Activated naive CD4-positive, alpha-beta T cell treated with anti-CD3 and anti-CD28 coated beads for 36 hours (primary cell): Measurements from ENCODE around the gene EAF1. TPM values are rescaled to one million over a fixed set of nuclear protein-coding genes. Genes with fewer than 3 reads are reported as not detected.
A peak's percentile ranks its signal among the peaks of the same experiment; 100 is the strongest.
"Not testable (repeated sequence)": the region's sequence is repeated elsewhere in the genome, so short reads cannot be mapped to it uniquely, and the experiment has no call there.

Experiments used
- CTCF ChIA-PET: fragments of 350-600 bp; sonication (Branson Sonifier 250); formaldehyde crosslinking; loops from one replicate; lab custom pipeline; 2021; ENCODE audit warnings: antibody characterized with exemption; lab: Charles Lee
- DNase-seq: peaks from one replicate; pipeline ENCODE4 v3.0.0-alpha.2; 2020
- H3K27ac Mint-ChIP-seq: one replicate; pipeline ENCODE4 v1.8.0; 2021; ENCODE audit warnings: mild to moderate bottlenecking, mixed read lengths
- H3K27me3 Mint-ChIP-seq: one replicate; pipeline ENCODE4 v1.8.0; 2021; ENCODE audit warnings: low read depth, mixed read lengths
- H3K36me3 Mint-ChIP-seq: one replicate; pipeline ENCODE4 v1.8.0; 2021; ENCODE audit warnings: low read depth, mixed read lengths
- H3K4me1 Mint-ChIP-seq: one replicate; pipeline ENCODE4 v1.8.0; 2021; ENCODE audit warnings: low read depth, mixed read lengths
- H3K4me3 Mint-ChIP-seq: one replicate; pipeline ENCODE4 v1.8.0; 2021; ENCODE audit warnings: mild to moderate bottlenecking, moderate library complexity, mixed read lengths
- H3K9me3 Mint-ChIP-seq: one replicate; pipeline ENCODE4 v1.8.0; 2021; ENCODE audit warnings: mixed read lengths
- intact Hi-C: fragments of 100-400 bp; cut with micrococcal nuclease; formaldehyde crosslinking; loops from one replicate; pipeline ENCODE4 v1.15.1; 2023
- total RNA-seq, 2 experiments: library from RNA; stranded (reverse); gene quantifications; one replicate each; pipeline ENCODE4 v1.2.3, GENCODE V29; 2021

The EAF1 gene
- total RNA-seq, 2 experiments from 2014 or later, result 19.5 to 20.6 TPM

DNA sequence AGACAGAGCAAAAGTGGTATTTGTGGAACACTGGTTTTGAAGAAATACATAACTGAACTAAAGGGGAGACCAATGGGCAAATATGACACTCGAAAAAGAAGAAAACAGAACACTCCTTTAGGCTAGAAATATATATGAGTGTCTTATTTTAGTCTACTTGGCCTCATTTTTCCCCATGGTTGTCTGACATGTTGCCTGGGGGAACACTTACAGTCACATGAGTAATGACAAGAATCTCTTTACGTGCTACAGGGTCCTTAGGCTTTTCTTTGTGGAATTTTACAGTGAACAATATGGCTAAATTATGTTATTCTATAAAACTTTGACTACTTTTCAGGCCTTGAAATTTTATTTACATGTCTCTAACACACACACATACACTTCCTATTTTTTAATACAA is 17.6 kb upstream of the EAF1 start:
- CTCF ChIA-PET, result no interaction called here
- H3K27me3 Mint-ChIP-seq, result no peaks in the 10 kb centered on the region
- no peak for DNase-seq
- no peak overlapping the region for H3K4me3 Mint-ChIP-seq
- peaks cover 10% of the 10 kb centered on the region for H3K36me3 Mint-ChIP-seq
- H3K9me3 Mint-ChIP-seq, result no peaks in the 10 kb centered on the region
- intact Hi-C loops, result no loop called here
- H3K4me1 Mint-ChIP-seq, result no peaks in the 10 kb centered on the region
- no peak overlapping the region for H3K27ac Mint-ChIP-seq

DNA sequence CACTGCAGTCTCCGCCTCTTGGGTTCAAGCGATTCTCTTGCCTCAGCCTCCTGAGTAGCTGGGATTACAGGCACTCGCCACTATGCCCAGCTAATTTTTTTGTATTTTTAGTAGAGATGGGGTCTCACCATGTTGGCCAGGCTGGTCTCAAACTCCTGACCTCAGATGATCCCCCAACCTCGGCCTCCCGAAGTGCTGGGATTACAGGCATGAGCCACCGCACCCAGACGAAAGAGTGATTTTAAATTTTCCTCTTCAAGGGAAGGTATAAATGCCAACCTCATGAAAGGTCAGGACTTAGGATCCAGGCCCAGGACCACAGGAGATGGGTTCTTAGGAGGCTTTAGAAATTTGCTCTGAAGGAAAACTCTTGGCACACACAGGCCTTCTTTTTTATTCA is 16.4 kb upstream of the EAF1 start:
- H3K27ac Mint-ChIP-seq, H3K27me3 Mint-ChIP-seq, intact Hi-C loops, H3K9me3 Mint-ChIP-seq, H3K4me1 Mint-ChIP-seq, H3K4me3 Mint-ChIP-seq, DNase-seq: not testable (repeated sequence)
- CTCF ChIA-PET, result interaction anchor here (0.5 kb wide), 1 partner anchor 62 kb away, joined by 3 read pairs; no protein-coding TSS in a partner anchor
- H3K36me3 Mint-ChIP-seq, result peaks cover 18% of the 10 kb centered on the region

DNA sequence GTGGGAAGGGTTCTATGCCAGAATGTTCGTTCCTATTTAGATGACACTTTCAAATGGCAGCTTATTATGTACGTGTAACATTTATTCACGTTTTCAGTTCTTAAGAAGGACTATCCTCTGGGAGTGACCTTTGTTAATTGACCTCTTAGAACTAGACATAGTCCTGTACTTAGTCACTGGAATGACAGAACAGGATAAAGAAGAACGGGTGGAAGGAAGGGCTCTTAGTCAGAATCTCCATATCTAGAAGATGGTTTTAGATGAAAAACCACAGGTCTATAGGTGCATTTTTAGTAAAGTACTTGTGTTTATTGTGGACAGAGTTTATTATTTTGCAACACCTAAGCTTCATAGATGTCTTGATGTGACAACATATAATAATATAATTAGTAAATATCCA is 6.5 kb upstream of the EAF1 start:
- no peak overlapping the region for H3K27ac Mint-ChIP-seq
- intact Hi-C loops, result no loop called here
- H3K4me1 Mint-ChIP-seq, result peaks cover 20% of the 10 kb centered on the region
- CTCF ChIA-PET, result interaction anchor here (0.6 to 1.2 kb wide), 3 partner anchors 15 to 313 kb away, joined by 3 to 4 read pairs (median 3); no protein-coding TSS in a partner anchor
- peaks cover 15% of the 10 kb centered on the region for H3K36me3 Mint-ChIP-seq
- no peak overlapping the region for H3K4me3 Mint-ChIP-seq
- H3K27me3 Mint-ChIP-seq, result no peaks in the 10 kb centered on the region
- no peaks in the 10 kb centered on the region for H3K9me3 Mint-ChIP-seq
- DNase-seq, result no peak

DNA sequence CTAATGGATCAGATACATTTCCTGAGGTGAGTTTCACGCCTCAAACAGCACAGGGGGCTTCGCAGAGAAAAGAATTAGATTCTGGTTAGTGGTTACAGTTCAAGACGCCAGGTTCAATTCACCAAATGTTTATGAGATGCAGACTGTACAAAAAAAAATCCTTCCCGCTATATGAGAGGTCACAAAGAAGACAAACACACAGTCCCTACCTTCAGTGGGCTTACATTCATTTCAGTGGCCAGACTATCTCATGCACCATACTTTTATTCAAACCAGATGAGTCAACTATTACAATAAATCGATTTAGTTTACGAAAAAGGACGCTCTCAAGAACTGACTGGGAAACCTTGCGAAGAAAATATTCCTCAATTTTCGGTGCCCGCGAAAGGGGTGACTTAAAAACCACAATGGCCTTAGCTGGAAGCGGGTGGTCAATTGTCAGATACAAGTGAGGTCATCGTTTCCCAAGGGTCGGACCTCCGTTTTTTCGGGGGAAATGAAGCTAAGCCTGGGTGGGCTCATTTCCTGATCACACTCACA is 749 bp upstream of the EAF1 start:
- DNase-seq, result no peak
- H3K9me3 Mint-ChIP-seq, result no peaks in the 10 kb centered on the region
- peak overlapping the region; percentile 91 for H3K27ac Mint-ChIP-seq
- intact Hi-C loops, result loop anchor here (1.0 to 5.0 kb wide), 6 partner anchors 131 to 774 kb away; partner anchors contain the start of genes BTD, CCDC174, HACL1 and NR2C2
- H3K36me3 Mint-ChIP-seq, result peaks cover 19% of the 10 kb centered on the region
- no peaks in the 10 kb centered on the region for H3K27me3 Mint-ChIP-seq
- H3K4me1 Mint-ChIP-seq, result peaks cover 38% of the 10 kb centered on the region
- peak overlapping the region; percentile 90 for H3K4me3 Mint-ChIP-seq
- CTCF ChIA-PET, result interaction anchor here (1.0 to 2.2 kb wide), 2 partner anchors 224 to 309 kb away, joined by 3 to 5 read pairs; no protein-coding TSS in a partner anchor

DNA sequence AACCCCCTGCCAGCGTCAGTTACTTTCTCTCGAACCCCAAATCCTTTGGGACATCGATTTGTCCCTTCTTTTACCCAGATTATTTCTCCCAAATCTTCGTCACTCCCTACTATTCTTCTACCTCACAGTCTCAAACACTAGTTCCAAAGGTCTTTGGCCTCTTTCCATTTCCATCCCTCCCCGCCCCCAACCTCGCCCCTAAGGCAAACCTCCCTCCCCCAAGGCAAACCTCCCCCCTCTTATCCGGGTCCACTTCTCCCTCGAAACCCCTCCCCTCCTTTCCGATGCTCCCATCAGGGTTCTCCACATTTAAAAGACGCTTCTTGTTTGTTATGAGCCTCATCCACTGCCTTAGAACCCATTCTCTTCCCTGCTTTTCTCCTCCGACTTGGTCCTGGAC is 583 bp downstream of the EAF1 start:
- Mint-ChIP-seq H3K36me3 (peaks cover 19% of the 10 kb centered on the region), H3K9me3 (no peaks in the 10 kb centered on the region), H3K4me3 (peak overlapping the region; percentile 90), H3K27ac (peak overlapping the region; percentile 91), H3K4me1 (peaks cover 41% of the 10 kb centered on the region), H3K27me3 (no peaks in the 10 kb centered on the region)
- intact Hi-C loops, result loop anchor here (1.0 to 5.0 kb wide), 6 partner anchors 129 to 776 kb away; partner anchors contain the start of genes BTD, CCDC174, HACL1 and NR2C2
- CTCF ChIA-PET, result no interaction called here
- no peak for DNase-seq

DNA sequence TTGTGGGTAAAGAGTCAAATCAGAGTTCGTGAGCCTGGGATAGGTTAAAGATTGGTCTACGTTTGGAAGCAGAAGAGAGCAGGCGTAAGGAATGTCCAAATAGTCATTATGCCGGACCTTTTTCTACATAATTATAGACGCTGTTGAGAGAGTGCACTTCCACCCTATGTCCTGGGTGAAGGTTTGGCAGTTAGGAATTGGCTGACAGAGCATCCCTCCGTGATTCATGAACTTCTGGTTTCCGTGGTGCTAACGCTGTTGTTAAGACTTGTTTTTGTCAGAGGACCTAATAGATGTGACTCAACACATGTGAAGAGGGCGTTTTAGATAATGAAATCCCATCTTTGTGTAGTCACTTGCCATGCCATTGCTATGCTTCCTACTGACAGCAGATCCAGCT is 1.1 kb downstream of the EAF1 start:
- peak; percentile 50 for DNase-seq
- H3K36me3 Mint-ChIP-seq, result peaks cover 21% of the 10 kb centered on the region
- CTCF ChIA-PET, result interaction anchor here (1.0 to 1.2 kb wide), 2 partner anchors 128 to 161 kb away, joined by 4 read pairs; no protein-coding TSS in a partner anchor
- intact Hi-C loops, result loop anchor here (5.0 kb wide), 3 partner anchors 384 to 776 kb away; partner anchors contain the start of genes CCDC174 and NR2C2
- H3K9me3 Mint-ChIP-seq, result no peaks in the 10 kb centered on the region
- H3K27me3 Mint-ChIP-seq, result no peaks in the 10 kb centered on the region
- peaks cover 41% of the 10 kb centered on the region for H3K4me1 Mint-ChIP-seq
- peak overlapping the region; percentile 91 for H3K27ac Mint-ChIP-seq
- H3K4me3 Mint-ChIP-seq, result peak overlapping the region; percentile 90

DNA sequence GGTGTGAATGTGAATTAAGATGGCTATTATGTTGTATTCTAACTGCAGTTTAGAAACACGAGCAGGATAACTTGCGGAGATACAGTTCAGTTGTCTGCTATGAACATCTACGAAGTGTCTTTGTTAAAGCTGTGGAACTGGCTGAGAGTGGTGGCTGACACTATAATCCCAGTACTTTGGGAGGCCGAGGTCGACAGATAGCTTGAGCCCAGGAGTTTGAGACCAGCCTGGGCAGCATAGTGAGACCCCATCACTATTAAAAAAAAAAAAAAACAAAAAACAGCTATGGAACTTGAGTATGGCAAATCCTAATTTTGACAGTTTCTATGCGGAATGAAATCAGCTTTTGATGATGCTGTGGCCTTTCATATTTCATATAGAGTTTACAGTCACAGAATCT is 1.7 kb downstream of the EAF1 start:
- CTCF ChIA-PET, result interaction anchor here (0.5 to 1.2 kb wide), 5 partner anchors 15 to 161 kb away, joined by 3 to 4 read pairs (median 4); no protein-coding TSS in a partner anchor

DNA sequence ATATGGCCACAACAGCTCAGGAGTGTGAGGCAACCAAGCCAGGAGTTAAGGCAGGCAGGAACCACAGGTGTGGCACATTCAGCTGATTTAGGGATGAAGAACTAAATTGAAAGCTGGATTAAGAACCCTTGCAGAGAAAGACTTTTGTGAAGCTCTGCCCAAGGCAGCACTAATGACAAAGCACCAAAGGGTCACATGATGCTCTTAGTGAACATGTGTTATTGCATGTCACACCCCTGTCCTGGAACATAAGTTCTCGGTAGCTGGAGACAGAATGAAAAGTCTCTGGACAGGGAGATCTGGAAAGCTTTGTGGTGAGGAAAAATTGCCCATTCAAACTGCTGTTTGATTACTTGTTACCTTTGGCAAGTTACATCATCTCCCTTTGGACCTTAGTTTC is 3.2 kb downstream of the EAF1 start:
- Mint-ChIP-seq H3K27ac (no peak overlapping the region), H3K9me3 (no peaks in the 10 kb centered on the region), H3K4me3 (no peak overlapping the region), H3K4me1 (peaks cover 36% of the 10 kb centered on the region), H3K27me3 (no peaks in the 10 kb centered on the region), H3K36me3 (peaks cover 19% of the 10 kb centered on the region)
- intact Hi-C loops, result no loop called here
- DNase-seq, result no peak
- CTCF ChIA-PET, result interaction anchor here (0.6 to 2.4 kb wide), 8 partner anchors 13 to 608 kb away, joined by 3 to 10 read pairs (median 4); no protein-coding TSS in a partner anchor

More for the DNA sequence above, 1.7 kb downstream of the EAF1 start:
- peaks cover 20% of the 10 kb centered on the region for H3K36me3 Mint-ChIP-seq
- peak overlapping the region; percentile 90 for H3K4me3 Mint-ChIP-seq
- H3K27me3 Mint-ChIP-seq, result no peaks in the 10 kb centered on the region
- H3K9me3 Mint-ChIP-seq, result no peaks in the 10 kb centered on the region
- H3K4me1 Mint-ChIP-seq, result peaks cover 41% of the 10 kb centered on the region
- no peak for DNase-seq
- H3K27ac Mint-ChIP-seq, result no peak overlapping the region
- intact Hi-C loops, result loop anchor here (5.0 kb wide), 3 partner anchors 383 to 777 kb away; partner anchors contain the start of genes CCDC174 and NR2C2

DNA sequence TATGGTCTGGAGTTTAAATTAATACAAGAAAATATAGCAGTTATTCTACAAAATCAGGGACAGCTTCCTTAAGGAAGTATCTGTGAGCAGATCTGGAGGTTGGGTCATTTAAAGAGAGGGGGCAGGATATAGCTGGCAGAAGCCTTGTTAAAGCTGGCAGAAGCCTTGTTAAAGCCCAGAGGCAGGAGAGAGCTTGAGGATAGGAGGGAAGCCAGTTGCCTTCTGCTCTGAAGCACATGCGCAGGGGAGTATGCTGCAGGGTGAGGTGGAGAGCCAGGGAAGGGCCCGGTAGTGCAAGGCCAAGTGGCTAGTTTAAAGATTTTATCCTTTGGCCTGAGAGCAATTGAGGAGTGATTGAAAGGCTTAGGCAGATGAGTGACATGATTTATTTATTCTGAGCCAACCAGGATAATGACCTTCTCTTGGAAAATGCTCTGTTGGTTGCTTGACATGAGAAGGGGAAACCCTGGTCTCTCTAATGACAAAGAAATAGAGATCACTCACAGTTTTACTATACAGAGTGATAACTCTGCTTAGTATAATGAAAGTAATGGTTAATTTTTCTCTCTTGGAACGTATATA is 3.9 kb downstream of the EAF1 start:
- H3K27ac Mint-ChIP-seq, result peak overlapping the region; percentile 34
- CTCF ChIA-PET, result interaction anchor here (0.6 to 2.4 kb wide), 4 partner anchors 12 to 262 kb away, joined by 3 to 10 read pairs (median 4); no protein-coding TSS in a partner anchor
- intact Hi-C loops, result no loop called here
- H3K4me1 Mint-ChIP-seq, result peaks cover 29% of the 10 kb centered on the region
- H3K4me3 Mint-ChIP-seq, result no peak overlapping the region
- DNase-seq, result no peak
- H3K27me3 Mint-ChIP-seq, result no peaks in the 10 kb centered on the region
- no peaks in the 10 kb centered on the region for H3K9me3 Mint-ChIP-seq
- H3K36me3 Mint-ChIP-seq, result peaks cover 20% of the 10 kb centered on the region

DNA sequence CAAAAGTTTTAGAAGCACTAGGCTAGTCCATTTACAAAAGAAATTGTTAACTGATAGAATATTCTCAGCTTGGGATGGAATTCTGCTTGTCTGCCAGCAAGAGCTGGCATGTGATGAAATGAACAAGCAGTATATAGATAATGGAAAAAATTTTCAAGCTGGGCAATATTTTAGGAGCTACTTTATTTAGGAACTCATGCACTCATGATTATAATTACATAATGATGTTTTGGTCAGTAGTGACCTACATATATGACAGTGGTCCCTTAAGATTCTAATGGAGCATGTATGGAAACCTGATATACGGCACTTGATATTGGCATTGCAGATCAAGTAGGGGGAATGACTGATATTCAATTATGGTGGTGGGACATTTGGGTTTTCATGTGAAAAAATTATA is 6.1 kb downstream of the EAF1 start:
- Mint-ChIP-seq H3K4me3 (no peak overlapping the region), H3K27me3 (no peaks in the 10 kb centered on the region), H3K9me3 (no peaks in the 10 kb centered on the region), H3K36me3 (peaks cover 24% of the 10 kb centered on the region), H3K27ac (no peak overlapping the region), H3K4me1 (peaks cover 21% of the 10 kb centered on the region)
- intact Hi-C loops, result no loop called here
- no peak for DNase-seq
- CTCF ChIA-PET, result interaction anchor here (0.6 kb wide), 1 partner anchor 104 kb away, joined by 3 read pairs; no protein-coding TSS in a partner anchor

DNA sequence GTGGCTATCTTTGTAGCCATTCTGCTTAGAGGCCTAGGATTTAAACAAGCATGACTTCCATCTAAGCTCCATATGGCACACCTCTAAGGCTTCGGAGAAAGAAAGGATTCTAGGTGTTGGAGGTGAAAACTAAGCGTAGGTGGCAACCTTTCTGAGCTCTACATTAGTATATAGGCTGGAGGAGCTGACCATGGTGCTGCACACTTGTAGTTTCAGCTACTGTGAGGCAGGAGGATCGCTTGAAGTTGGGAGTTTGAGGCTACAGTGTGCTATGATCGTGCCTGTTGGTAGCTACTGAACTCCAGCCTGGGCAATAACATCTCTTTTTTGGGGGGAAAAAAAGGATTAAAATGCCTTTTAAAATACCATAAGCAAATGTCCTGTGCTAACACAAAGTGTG is 7.4 kb downstream of the EAF1 start:
- no peak for DNase-seq
- CTCF ChIA-PET, result interaction anchor here (0.8 to 1.4 kb wide), 3 partner anchors 16 to 166 kb away, joined by 3 to 4 read pairs (median 3); no protein-coding TSS in a partner anchor
- no peaks in the 10 kb centered on the region for H3K27me3 Mint-ChIP-seq
- H3K4me1 Mint-ChIP-seq, result peaks cover 11% of the 10 kb centered on the region
- no peak overlapping the region for H3K27ac Mint-ChIP-seq
- no peak overlapping the region for H3K4me3 Mint-ChIP-seq
- intact Hi-C loops, result no loop called here
- peaks cover 30% of the 10 kb centered on the region for H3K36me3 Mint-ChIP-seq
- H3K9me3 Mint-ChIP-seq, result no peaks in the 10 kb centered on the region

DNA sequence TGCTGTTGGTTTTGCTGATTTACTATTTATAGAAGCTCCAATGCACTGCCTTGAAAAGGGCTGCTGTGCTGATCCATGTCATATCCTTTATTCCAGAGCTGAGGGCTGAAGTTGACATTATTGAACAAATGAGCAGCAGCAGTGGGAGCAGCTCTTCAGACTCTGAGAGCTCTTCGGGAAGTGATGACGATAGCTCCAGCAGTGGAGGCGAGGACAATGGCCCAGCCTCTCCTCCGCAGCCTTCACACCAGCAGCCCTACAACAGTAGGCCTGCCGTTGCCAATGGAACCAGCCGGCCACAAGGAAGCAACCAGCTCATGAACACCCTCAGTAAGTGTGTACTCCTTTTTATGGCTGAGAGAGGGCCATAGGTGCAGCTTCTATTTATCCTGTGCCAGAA is 8.8 kb downstream of the EAF1 start:
- Mint-ChIP-seq H3K27ac (no peak overlapping the region), H3K36me3 (peaks cover 42% of the 10 kb centered on the region), H3K4me3 (no peak overlapping the region), H3K9me3 (no peaks in the 10 kb centered on the region), H3K4me1 (peaks cover 7% of the 10 kb centered on the region), H3K27me3 (no peaks in the 10 kb centered on the region)
- intact Hi-C loops, result no loop called here
- CTCF ChIA-PET, result interaction anchor here (0.6 to 0.7 kb wide), 2 partner anchors 24 to 134 kb away, joined by 3 to 4 read pairs; no protein-coding TSS in a partner anchor
- DNase-seq, result no peak
